ENCODE measurements around the gene CAND1.

CAND1 gene

GRCh38 chr12:67279637-67280036, 10.5 kb downstream of the CAND1 start:
- no peak overlapping the region for H2AFZ ChIP-seq (ENCODE audit: low read depth, low read length, severe bottlenecking)
- H3K27ac ChIP-seq (ENCODE audit: low read depth, low read length) = no peak overlapping the region
- no peaks in the 10 kb centered on the region for H3K27me3 ChIP-seq (ENCODE audit: low read length)
- H3K9ac ChIP-seq (ENCODE audit: low read length) = no peak overlapping the region
- no peaks in the 10 kb centered on the region for H3K9me3 ChIP-seq (ENCODE audit: insufficient read depth, low read length)
- H3K36me3 ChIP-seq (ENCODE audit: low read length) = peaks cover 41% of the 10 kb centered on the region
- H3F3A ChIP-seq (ENCODE audit: insufficient read depth) = no peaks in the 10 kb centered on the region; the same call in 1 of the 2 replicates
- peaks cover 57% of the 10 kb centered on the region for H4K20me1 ChIP-seq (ENCODE audit: low read depth, low read length)
- no peaks in the 10 kb centered on the region for H3K9me2 ChIP-seq (replicated peaks; ENCODE audit: insufficient read depth, low read length)
- H3K79me2 ChIP-seq (ENCODE audit: insufficient read depth, low read length) = peaks cover 99% of the 10 kb centered on the region
- H3K4me3 ChIP-seq (ENCODE audit: insufficient read depth, low read length, poor library complexity, severe bottlenecking) = no peak overlapping the region
- H3K4me2 ChIP-seq (ENCODE audit: low read depth, low read length, poor library complexity, severe bottlenecking) = no peak overlapping the region
- TF ChIP-seq CTCF (IDR thresholded peaks at IDR 0.05; ENCODE audit: insufficient read depth, low read length, poor library complexity, severe bottlenecking) = no peak
- TF ChIP-seq EZH2phosphoT487 (conservative IDR thresholded peaks at IDR 0.05; ENCODE audit: low read length) = no peak

- no peak overlapping the region for H3K27ac ChIP-seq (ENCODE audit: low read depth, low read length)
- H3K4me2 ChIP-seq (ENCODE audit: low read depth, low read length, poor library complexity, severe bottlenecking) = no peak overlapping the region
- H3K27me3 ChIP-seq (ENCODE audit: low read length) = no peaks in the 10 kb centered on the region
- H3K9me2 ChIP-seq (replicated peaks; ENCODE audit: insufficient read depth, low read length) = no peaks in the 10 kb centered on the region
- H3K79me2 ChIP-seq (ENCODE audit: insufficient read depth, low read length) = peaks cover 99% of the 10 kb centered on the region
- H4K20me1 ChIP-seq (ENCODE audit: low read depth, low read length) = peaks cover 60% of the 10 kb centered on the region
- no peak overlapping the region for H3K9ac ChIP-seq (ENCODE audit: low read length)
- no peak overlapping the region for H2AFZ ChIP-seq (ENCODE audit: low read depth, low read length, severe bottlenecking)
- H3K9me3 ChIP-seq (ENCODE audit: insufficient read depth, low read length) = no peaks in the 10 kb centered on the region
- peaks cover 42% of the 10 kb centered on the region for H3K36me3 ChIP-seq (ENCODE audit: low read length)
- no peak overlapping the region for H3K4me3 ChIP-seq (ENCODE audit: insufficient read depth, low read length, poor library complexity, severe bottlenecking)
- no peaks in the 10 kb centered on the region; the same call in 1 of the 2 replicates for H3F3A ChIP-seq (ENCODE audit: insufficient read depth)
- no peak for TF ChIP-seq CTCF (IDR thresholded peaks at IDR 0.05; ENCODE audit: insufficient read depth, low read length, poor library complexity, severe bottlenecking)
- TF ChIP-seq EZH2phosphoT487 (conservative IDR thresholded peaks at IDR 0.05; ENCODE audit: low read length) = no peak
Measured at GRCh38 chr12:67280088-67280487, 10.9 kb downstream of the CAND1 start.

GRCh38 chr12:67280572-67280971, 11.4 kb downstream of the CAND1 start:
- no peak for TF ChIP-seq CTCF (IDR thresholded peaks at IDR 0.05; ENCODE audit: insufficient read depth, low read length, poor library complexity, severe bottlenecking)
- no peak for TF ChIP-seq EZH2phosphoT487 (conservative IDR thresholded peaks at IDR 0.05; ENCODE audit: low read length)
- no peaks in the 10 kb centered on the region for H3K9me3 ChIP-seq (ENCODE audit: insufficient read depth, low read length)
- H3K79me2 ChIP-seq (ENCODE audit: insufficient read depth, low read length) = peaks cover 99% of the 10 kb centered on the region
- H3K4me3 ChIP-seq (ENCODE audit: insufficient read depth, low read length, poor library complexity, severe bottlenecking) = no peak overlapping the region
- H3K36me3 ChIP-seq (ENCODE audit: low read length) = peaks cover 47% of the 10 kb centered on the region
- no peak overlapping the region for H3K9ac ChIP-seq (ENCODE audit: low read length)
- H3K4me2 ChIP-seq (ENCODE audit: low read depth, low read length, poor library complexity, severe bottlenecking) = no peak overlapping the region
- no peak overlapping the region for H2AFZ ChIP-seq (ENCODE audit: low read depth, low read length, severe bottlenecking)
- no peaks in the 10 kb centered on the region for H3K9me2 ChIP-seq (replicated peaks; ENCODE audit: insufficient read depth, low read length)
- no peaks in the 10 kb centered on the region for H3K27me3 ChIP-seq (ENCODE audit: low read length)
- no peaks in the 10 kb centered on the region; the same call in 1 of the 2 replicates for H3F3A ChIP-seq (ENCODE audit: insufficient read depth)
- H4K20me1 ChIP-seq (ENCODE audit: low read depth, low read length) = peaks cover 62% of the 10 kb centered on the region
- no peak overlapping the region for H3K27ac ChIP-seq (ENCODE audit: low read depth, low read length)
